Subcutaneous adipose tissue (tissue), 4 donors: ENCODE results near the gene KLHL11. TPM values are rescaled to one million over a fixed set of nuclear protein-coding genes. Genes with fewer than 3 reads are reported as not detected.

ENCODE experiments used
- total RNA-seq, 4 donors: library from RNA; depleted of rRNA; stranded (reverse); fragments of >200 nt; gene quantifications; one replicate each; pipeline ENCODE4 v1.1.0, GENCODE V29; 2016
- TF ChIP-seq, protein P1 (sequence below): fragments of 450-650 bp; IDR thresholded peaks from one replicate; pipeline ENCODE4 v1.5.1; 2016; ENCODE audit warnings: low read depth, mild to moderate bottlenecking, control low read depth, antibody characterized with exemption, moderate library complexity

The KLHL11 gene
- total RNA-seq, 4 donors from 2014 or later = 15.1 to 20.5 (median 17.8) TPM

DNA sequence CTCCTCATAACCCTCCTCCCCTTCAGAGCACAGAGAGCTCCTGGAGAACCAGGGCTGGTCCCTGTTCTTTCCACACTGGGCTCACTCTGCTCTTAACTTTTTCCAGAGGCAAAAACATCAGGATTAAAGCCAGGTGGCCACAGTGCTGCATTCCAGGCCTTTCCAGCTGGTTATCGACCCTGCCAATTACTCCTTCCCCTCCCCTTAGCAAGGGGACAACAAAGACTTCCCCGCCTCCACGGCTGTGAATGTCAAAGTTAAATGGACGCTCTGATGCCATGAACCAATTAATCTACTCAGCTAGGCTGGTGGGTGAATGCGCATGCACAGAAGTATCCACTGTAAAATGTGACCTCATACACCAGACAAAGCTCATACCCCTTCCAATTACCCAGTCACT is 30.4 kb upstream of the KLHL11 start:
- TF ChIP-seq, protein P1, sequence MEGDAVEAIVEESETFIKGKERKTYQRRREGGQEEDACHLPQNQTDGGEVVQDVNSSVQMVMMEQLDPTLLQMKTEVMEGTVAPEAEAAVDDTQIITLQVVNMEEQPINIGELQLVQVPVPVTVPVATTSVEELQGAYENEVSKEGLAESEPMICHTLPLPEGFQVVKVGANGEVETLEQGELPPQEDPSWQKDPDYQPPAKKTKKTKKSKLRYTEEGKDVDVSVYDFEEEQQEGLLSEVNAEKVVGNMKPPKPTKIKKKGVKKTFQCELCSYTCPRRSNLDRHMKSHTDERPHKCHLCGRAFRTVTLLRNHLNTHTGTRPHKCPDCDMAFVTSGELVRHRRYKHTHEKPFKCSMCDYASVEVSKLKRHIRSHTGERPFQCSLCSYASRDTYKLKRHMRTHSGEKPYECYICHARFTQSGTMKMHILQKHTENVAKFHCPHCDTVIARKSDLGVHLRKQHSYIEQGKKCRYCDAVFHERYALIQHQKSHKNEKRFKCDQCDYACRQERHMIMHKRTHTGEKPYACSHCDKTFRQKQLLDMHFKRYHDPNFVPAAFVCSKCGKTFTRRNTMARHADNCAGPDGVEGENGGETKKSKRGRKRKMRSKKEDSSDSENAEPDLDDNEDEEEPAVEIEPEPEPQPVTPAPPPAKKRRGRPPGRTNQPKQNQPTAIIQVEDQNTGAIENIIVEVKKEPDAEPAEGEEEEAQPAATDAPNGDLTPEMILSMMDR = no peak

DNA sequence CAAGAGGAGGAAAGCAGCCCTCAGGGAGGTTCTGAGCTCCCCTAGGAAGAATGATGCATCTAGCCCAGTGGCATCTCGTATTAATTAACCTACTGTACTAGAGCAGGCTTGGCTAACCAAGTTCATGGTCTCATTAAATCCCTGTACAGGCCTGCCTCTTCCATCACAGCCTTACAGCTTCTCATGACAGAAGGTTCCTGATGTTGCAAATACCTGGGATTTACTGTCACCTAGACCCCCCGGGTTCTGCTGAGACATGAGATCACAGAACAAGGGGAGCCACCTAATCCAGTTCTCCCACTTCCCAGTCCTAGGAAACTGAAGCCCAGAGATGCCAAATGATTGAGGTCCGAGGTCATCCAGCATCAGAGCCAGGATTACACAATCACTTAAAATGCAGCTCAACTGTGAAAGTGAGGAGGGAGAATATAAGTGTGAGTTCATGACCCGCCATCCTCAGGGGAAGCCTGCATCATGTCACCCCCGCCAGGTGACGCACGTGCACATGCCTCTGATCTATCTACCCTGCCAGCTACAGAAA is 29.6 kb upstream of the KLHL11 start:
- TF ChIP-seq, protein P1 = no peak

DNA sequence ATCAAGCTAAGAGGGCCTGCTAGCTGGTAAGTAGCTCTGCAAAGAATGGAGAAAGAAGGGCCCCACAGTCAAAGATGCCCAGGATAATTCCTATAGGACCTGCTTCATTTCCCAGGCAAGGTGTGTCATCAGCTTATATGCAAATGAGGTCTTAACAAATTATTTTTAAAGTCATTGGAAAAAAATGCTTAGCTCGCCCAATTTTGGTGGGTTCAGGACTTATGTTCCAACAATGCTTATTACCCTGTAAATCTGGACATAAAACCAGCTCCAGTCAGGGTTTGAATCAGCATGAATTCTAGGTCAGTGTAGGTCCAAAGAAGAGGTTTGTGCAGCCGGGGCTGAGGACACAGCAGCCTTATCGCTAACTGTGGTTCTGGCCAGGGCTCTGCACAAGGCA is 28.2 kb upstream of the KLHL11 start:
- TF ChIP-seq, protein P1 = no peak

DNA sequence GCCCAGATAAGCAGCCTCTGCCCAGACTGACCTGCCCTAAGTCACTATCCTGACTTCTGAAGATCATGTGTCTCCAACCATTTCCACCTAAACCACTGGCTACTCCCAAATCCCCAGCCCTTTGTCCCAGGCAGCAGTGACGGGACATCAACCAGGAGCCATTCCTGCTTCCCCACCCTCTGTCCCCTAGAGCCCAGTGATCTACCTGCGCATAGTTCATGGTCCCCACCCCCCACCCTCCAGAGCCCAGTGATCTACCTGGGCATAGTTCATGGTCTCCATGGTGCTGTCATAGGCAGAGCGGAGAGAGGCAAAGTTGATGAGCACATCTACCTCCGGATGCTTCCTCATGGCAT is 26.8 kb upstream of the KLHL11 start:
- TF ChIP-seq, protein P1 = no peak

DNA sequence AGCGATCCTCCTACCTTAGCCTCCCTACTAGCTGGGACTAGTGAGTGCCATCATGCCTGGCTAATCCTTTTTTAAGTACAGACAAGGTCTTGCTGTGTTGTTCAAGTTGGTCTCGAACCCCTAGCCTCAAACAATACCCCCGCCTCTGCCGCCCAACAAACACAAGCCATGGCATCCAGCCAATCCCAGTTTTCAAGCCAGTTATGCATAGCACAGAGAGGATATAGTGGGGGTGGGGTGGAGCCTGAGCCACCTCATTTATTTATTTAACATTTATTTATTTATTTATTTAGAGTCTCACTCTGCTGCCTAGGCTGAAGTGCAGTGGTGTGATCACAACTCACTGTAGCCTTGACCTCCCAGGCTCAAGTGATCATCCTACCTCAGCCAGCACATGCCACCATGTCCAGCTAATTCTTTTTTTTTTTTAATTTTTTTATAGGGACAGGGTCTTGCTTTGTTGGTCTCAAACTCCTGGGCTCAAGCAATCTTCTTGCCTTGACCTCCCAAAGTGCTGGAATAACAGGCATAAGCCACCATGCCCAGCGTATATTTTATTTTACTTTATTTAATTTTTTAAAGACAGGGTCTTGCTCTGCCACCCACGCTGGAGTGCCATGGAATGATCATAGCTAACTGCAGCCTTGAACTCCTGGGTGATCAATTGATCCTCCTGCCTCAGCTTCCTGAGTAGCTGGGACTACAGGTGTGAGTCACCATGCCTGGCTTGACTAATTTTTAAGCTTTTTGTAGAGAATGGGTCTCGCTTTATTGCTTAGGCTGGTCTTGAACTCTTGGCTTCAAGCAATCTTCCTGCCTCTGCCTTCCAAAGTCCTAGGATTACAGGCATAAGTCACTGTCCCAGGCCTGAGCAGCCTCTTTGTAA is 26.2 kb upstream of the KLHL11 start:
- TF ChIP-seq, protein P1 = no peak

DNA sequence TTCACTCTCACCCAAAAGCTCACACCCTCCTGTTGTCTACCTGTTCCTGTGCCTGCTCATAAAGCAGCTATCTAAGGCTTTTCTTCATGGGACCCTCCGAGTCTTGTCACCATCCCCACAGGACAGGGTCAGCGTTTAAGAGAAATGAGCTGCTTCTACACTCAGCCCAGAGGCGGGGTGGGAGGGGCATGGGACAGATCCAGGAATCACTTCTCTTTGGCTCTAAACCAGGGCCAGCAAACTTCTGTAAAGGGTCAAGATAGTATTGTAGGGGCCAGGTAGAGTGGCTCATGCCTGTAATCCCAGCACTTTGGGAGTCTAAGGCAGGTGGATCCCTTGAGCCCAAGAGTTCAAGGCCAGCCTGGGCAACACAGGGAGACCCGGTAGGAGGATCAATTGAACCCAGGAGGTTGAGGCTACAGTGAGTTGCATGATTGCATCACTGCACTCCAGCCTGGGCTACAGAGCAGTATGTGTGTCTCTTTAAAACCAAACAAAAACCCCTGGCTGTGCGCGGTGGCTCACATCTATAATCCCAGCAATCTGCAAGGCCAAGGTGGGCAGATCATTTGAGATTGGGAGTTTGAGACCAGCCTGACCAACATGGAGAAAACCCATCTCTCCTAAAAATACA is 23.2 kb upstream of the KLHL11 start:
- TF ChIP-seq, protein P1 = no peak

DNA sequence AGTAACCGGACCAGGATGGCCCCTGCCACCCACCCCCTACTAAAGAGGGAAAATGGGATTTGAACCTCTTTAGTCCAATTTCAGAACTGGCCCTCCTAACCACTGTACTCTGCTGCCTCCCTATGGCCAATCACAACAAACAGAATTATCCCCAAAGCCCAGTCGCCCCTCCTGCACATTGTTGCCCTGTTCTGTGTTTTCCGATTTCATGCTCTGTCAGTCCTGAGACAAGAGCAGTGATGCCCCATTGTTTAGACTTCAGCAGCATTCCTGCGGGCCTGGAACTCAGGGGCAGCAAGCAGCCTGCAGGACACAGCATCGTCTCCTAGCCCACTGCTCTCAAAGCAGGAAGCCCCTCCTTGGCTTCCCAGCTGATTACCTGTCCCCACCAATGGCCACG is 20.5 kb upstream of the KLHL11 start:
- TF ChIP-seq, protein P1 = no peak
